Activated CD4-positive, alpha-beta T cell treated with anti-CD3 and anti-CD28 coated beads, Interleukin-2, Interleukin-4, amounts not matched to agents 100 ng/mL and 50 ng/mL, durations not matched to agents 16 hours and 8 hours (primary cell): ENCODE results near the gene IGFBP7.

Experiments
- DNase-seq: peaks from one replicate; pipeline ENCODE4 v3.0.0-alpha.2; 2020; ENCODE audit warnings: low spot score

Gene IGFBP7

GRCh38 chr4:57109847-57110639 lies at the start of gene IGFBP7:
IGFBP7 (minus strand) TSS chr4:57110385; CDS start chr4:57110351, 34 bp downstream.
- no peak for DNase-seq

- no peak for DNase-seq
These were observed 49.7 kb upstream of the IGFBP7 start for GRCh38 chr4:57159866-57160265.

- DNase-seq: no peak
These were observed 48.6 kb upstream of the IGFBP7 start for GRCh38 chr4:57158762-57159161.

GRCh38 chr4:57158221-57158620 lies 48.0 kb upstream of the IGFBP7 start:
- DNase-seq: no peak

- DNase-seq: no peak
These were observed 47.5 kb upstream of the IGFBP7 start for GRCh38 chr4:57157596-57158137.

GRCh38 chr4:57156242-57156990 lies 46.2 kb upstream of the IGFBP7 start:
- DNase-seq: no peak

- DNase-seq: no peak
These were observed 44.7 kb upstream of the IGFBP7 start for GRCh38 chr4:57154926-57155325.

GRCh38 chr4:57154191-57154590 lies 44.0 kb upstream of the IGFBP7 start:
- no peak for DNase-seq

GRCh38 chr4:57153207-57153606 lies 43.0 kb upstream of the IGFBP7 start:
- no peak for DNase-seq

GRCh38 chr4:57151481-57151880 lies 41.3 kb upstream of the IGFBP7 start:
- DNase-seq: no peak

- no peak for DNase-seq
These were observed 39.6 kb upstream of the IGFBP7 start for GRCh38 chr4:57149833-57150232.

- DNase-seq: no peak
These were observed 38.8 kb upstream of the IGFBP7 start for GRCh38 chr4:57148831-57149505.

GRCh38 chr4:57148177-57148576 lies 38.0 kb upstream of the IGFBP7 start:
- no peak for DNase-seq

GRCh38 chr4:57147335-57148060 lies 37.3 kb upstream of the IGFBP7 start:
- DNase-seq: no peak

GRCh38 chr4:57146444-57146843 lies 36.3 kb upstream of the IGFBP7 start:
- no peak for DNase-seq

- DNase-seq: no peak
These were observed 34.3 kb upstream of the IGFBP7 start for GRCh38 chr4:57144466-57144865.

- DNase-seq: no peak
These were observed 29.6 kb upstream of the IGFBP7 start for GRCh38 chr4:57139783-57140182.

- DNase-seq: no peak
These were observed 27.1 kb upstream of the IGFBP7 start for GRCh38 chr4:57137261-57137660.

GRCh38 chr4:57136281-57136680 lies 26.1 kb upstream of the IGFBP7 start:
- no peak for DNase-seq

- no peak for DNase-seq
These were observed 22.6 kb upstream of the IGFBP7 start for GRCh38 chr4:57132743-57133137.

GRCh38 chr4:57131849-57132742 lies 21.9 kb upstream of the IGFBP7 start:
- DNase-seq: no peak
